Measurements from ENCODE around the gene TRIM46. TPM values are rescaled to one million over a fixed set of nuclear protein-coding genes. Genes with fewer than 3 reads are reported as not detected.
"Not testable (repeated sequence)": the region's sequence is repeated elsewhere in the genome, so short reads cannot be mapped to it uniquely, and the experiment has no call there.

Gene TRIM46
- total and polyA plus RNA-seq, 10 donors, result 0.35 to 3.6 (median 1.2) TPM

GRCh38 chr1:155158991-155159390, 14.7 kb upstream of the TRIM46 start:
- no peaks in the 10 kb centered on the region for H3K27me3 ChIP-seq (replicated peaks in 1 of 7)
- no peaks in the 10 kb centered on the region for H3K36me3 ChIP-seq
- DNase-seq, result no peak
- 72 to 96% (median 87%) methylated on average over 1 of the region's 1 CpG for WGBS, 5 donors
- no peaks in the 10 kb centered on the region for H3K9me3 ChIP-seq
- intact Hi-C loops (cut with DNase I; ENCODE audit: low total_unique reads), result no loop called here
- no peak for TF ChIP-seq POLR2A (IDR thresholded peaks at IDR 0.05)
- TF ChIP-seq CTCF (IDR thresholded peaks at IDR 0.05 in 8 of 11, conservative IDR thresholded peaks at IDR 0.05 in 3 of 11), result no peak
- TF ChIP-seq POLR2AphosphoS5 (IDR thresholded peaks at IDR 0.05), result no peak
- no peak overlapping the region for H3K27ac ChIP-seq
- H3K4me1 ChIP-seq, result no peaks in the 10 kb centered on the region
- H3K4me3 ChIP-seq, result no peak overlapping the region

- peak; percentile 32 for DNase-seq
- Histone ChIP-seq H3K27ac (no peak overlapping the region), H3K9me3 (peaks cover 0 to 8% (median 0%) of the 10 kb centered on the region in 8 donors), H3K27me3 (replicated peaks in 1 of 7) (no peaks in the 10 kb centered on the region), H3K36me3 (no peaks in the 10 kb centered on the region), H3K4me1 (no peaks in the 10 kb centered on the region), H3K4me3 (no peak overlapping the region)
- intact Hi-C loops (cut with DNase I; ENCODE audit: low total_unique reads), result no loop called here
- TF ChIP-seq POLR2A (IDR thresholded peaks at IDR 0.05) (no peak), POLR2AphosphoS5 (IDR thresholded peaks at IDR 0.05) (no peak), CTCF (IDR thresholded peaks at IDR 0.05 in 8 of 11, conservative IDR thresholded peaks at IDR 0.05 in 3 of 11) (no peak)
- WGBS, 5 donors, result 63 to 76% (median 68%) methylated on average over 8 of the region's 8 CpGs
These were observed 13.5 kb upstream of the TRIM46 start for GRCh38 chr1:155160128-155160527.

GRCh38 chr1:155162631-155163030, 11.0 kb upstream of the TRIM46 start:
- H3K27me3 ChIP-seq (replicated peaks in 1 of 7); H3K36me3 ChIP-seq; H3K27ac ChIP-seq; H3K4me3 ChIP-seq; intact Hi-C loops (cut with DNase I; ENCODE audit: low total_unique reads); H3K9me3 ChIP-seq: not testable (repeated sequence)
- DNase-seq, result peak; percentile 41
- 91 to 98% (median 96%) methylated on average over 6 of the region's 6 CpGs for WGBS, 5 donors
- H3K4me1 ChIP-seq, result peaks cover 10 to 21% (median 18%) of the 10 kb centered on the region in 6 donors

- DNase-seq; H3K27ac ChIP-seq; H3K27me3 ChIP-seq (replicated peaks in 1 of 7); H3K36me3 ChIP-seq; H3K4me3 ChIP-seq; H3K9me3 ChIP-seq; intact Hi-C loops (cut with DNase I; ENCODE audit: low total_unique reads): not testable (repeated sequence)
- peaks cover 14 to 30% (median 23%) of the 10 kb centered on the region in 6 donors for H3K4me1 ChIP-seq
- 93 to 100% (median 94%) methylated on average over 4 of the region's 4 CpGs for WGBS, 5 donors
These were observed 9.9 kb upstream of the TRIM46 start for GRCh38 chr1:155163785-155164184.

- Histone ChIP-seq H3K4me1 (peaks cover 14 to 30% (median 23%) of the 10 kb centered on the region in 6 donors), H3K36me3 (peaks cover 0 to 12% (median 9%) of the 10 kb centered on the region in 6 donors)
- H3K9me3 ChIP-seq; H3K4me3 ChIP-seq; H3K27me3 ChIP-seq (replicated peaks in 1 of 7); H3K27ac ChIP-seq; intact Hi-C loops (cut with DNase I; ENCODE audit: low total_unique reads): not testable (repeated sequence)
- 90 to 95% (median 93%) methylated on average over 11 of the region's 11 CpGs for WGBS, 5 donors
- DNase-seq, result peak; percentile 32
These were observed 9.0 kb upstream of the TRIM46 start for GRCh38 chr1:155164625-155165024.

- Histone ChIP-seq H3K27ac (peak overlapping the region; percentile 11 to 84 (median 70)), H3K4me1 (peaks cover 14 to 30% (median 23%) of the 10 kb centered on the region in 6 donors)
- DNase-seq, result peak; percentile 45
These were observed 7.6 kb upstream of the TRIM46 start for GRCh38 chr1:155166051-155166470.

More at GRCh38 chr1:155166051-155166470, 7.6 kb upstream of the TRIM46 start:
- Histone ChIP-seq H3K4me3 (no peak overlapping the region), H3K27me3 (replicated peaks in 1 of 7) (no peaks in the 10 kb centered on the region), H3K36me3 (peaks cover 0 to 26% (median 17%) of the 10 kb centered on the region in 6 donors), H3K9me3 (peaks cover 0 to 8% (median 0%) of the 10 kb centered on the region in 8 donors)
- intact Hi-C loops (cut with DNase I; ENCODE audit: low total_unique reads), result no loop called here
- 31 to 48% (median 35%) methylated on average over 7 to 8 of the region's 8 CpGs for WGBS, 5 donors
- TF ChIP-seq CTCF (IDR thresholded peaks at IDR 0.05 in 8 of 11, conservative IDR thresholded peaks at IDR 0.05 in 3 of 11), result no peak
- no peak for TF ChIP-seq POLR2AphosphoS5 (IDR thresholded peaks at IDR 0.05)
- TF ChIP-seq POLR2A (IDR thresholded peaks at IDR 0.05), result no peak
